Activated gamma-delta T cell treated with anti-CD3 and anti-CD28 coated beads, Interleukin-2, amount 50 U/mL, for 16 hours (primary cell): ENCODE measurements around the gene OR13J1.
A peak's percentile ranks its signal among the peaks of the same experiment; 100 is the strongest.
"Not testable (repeated sequence)": the region's sequence is repeated elsewhere in the genome, so short reads cannot be mapped to it uniquely, and the experiment has no call there.

Source experiments
- DNase-seq: peaks from one replicate; pipeline ENCODE4 v3.0.0-alpha.2; 2020; ENCODE audit warnings: low read depth

OR13J1 gene

GRCh38 chr9:35904338-35904737, 34.1 kb upstream of the OR13J1 start:
- no peak for DNase-seq

DNA sequence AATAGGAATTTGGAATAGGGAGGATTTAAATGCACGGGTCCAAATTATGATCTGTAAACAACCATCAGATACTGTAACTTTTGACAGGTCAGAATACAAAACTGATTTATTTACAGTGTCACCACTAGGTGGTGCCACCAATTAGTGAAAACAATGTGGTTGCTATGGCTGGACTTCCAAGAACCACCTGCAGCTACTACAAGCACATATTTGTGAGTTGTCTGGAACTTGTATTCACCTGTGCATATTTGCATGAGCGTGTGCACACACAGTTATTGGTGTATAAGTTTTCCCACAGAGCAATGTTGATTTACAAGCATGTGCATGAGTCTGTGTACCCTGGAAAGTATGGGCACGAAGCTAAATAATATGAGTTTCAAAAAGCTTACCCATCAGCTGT, 32.8 kb upstream of the OR13J1 start:
- DNase-seq: peak; percentile 21

DNA sequence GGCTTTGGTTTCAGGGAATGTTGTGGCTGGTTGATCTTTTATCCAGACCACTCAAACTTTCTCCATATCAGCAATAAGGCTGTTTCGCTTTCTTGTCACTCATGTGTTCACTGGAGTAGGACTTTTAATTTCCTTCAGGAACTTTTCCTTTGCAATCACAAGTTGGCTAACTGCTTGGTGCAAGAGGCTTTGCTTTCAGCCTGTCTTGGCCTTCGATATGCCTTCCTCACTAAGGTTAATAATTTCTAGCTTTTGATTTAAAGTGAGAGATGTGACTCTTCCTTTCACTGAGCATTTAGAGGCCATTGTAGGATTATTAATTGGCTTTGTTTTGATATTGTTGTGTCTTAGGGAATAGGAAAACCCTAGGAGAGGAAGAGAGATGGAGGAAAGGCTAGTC, 28.8 kb upstream of the OR13J1 start:
- DNase-seq: no peak

DNA sequence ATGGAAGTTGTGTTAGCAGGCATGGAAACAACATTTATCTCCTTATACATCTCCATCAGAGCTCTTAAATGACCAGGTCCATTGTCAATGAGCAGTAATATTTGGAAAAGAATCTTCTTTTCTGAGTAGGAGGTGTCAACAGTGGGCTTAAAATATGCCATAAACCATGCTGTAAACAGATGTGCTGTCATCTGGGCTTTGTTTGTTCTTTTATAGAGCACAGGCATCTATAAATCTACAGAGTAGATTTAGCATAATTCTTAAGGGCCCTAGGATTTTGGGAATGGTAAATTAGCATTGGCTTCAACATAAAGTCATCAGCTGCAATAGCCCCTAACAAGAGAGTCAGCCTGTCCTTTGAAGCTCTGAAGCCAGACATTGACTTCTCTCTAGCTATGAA, 28.1 kb upstream of the OR13J1 start:
- no peak for DNase-seq

GRCh38 chr9:35897376-35898099, 27.3 kb upstream of the OR13J1 start:
- DNase-seq: not testable (repeated sequence)

- DNase-seq: no peak
Measured at GRCh38 chr9:35896570-35896969, 26.4 kb upstream of the OR13J1 start.

GRCh38 chr9:35892051-35892450, 21.9 kb upstream of the OR13J1 start:
- DNase-seq: no peak

DNA sequence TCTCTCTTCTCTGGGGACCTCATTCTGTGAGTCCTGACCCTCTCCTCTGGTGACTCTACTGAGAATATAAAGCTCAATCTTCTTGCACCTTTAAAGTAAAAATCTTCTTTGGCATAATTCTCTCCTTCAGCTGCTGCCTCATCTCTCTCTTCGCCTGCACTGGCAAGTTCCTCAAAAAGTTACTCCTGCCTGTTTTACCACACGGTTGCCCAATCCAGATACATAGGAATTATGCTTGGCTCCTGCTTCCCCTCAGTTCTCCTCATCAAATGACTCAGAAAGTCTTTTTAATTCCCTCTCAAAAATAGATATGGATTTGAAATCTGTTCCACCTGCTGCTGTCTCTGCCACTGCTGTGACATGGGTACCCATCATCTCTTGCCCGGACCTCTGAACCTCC, 21.4 kb upstream of the OR13J1 start:
- no peak for DNase-seq

- DNase-seq: not testable (repeated sequence)
Measured at GRCh38 chr9:35884908-35885307, 14.7 kb upstream of the OR13J1 start.

DNA sequence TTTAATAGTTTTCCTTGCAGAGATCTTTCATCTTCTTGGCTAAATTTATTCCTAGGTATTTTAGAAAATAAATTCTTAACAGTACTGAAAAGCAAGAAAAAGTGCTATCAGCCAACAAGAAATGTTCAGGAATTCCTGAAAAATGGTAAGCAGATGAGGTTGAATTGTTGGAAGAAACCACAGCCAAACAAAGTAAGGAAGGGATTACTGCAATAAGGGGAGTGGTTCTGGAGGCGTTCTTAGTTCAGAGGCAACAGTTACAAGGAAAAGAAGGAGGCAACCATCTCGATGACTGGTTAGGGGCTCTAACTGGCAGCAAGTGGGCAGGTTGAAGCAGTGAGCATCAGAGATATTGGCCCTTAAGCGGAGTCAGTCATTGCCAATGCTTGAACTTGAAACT, 12.8 kb upstream of the OR13J1 start:
- no peak for DNase-seq

DNA sequence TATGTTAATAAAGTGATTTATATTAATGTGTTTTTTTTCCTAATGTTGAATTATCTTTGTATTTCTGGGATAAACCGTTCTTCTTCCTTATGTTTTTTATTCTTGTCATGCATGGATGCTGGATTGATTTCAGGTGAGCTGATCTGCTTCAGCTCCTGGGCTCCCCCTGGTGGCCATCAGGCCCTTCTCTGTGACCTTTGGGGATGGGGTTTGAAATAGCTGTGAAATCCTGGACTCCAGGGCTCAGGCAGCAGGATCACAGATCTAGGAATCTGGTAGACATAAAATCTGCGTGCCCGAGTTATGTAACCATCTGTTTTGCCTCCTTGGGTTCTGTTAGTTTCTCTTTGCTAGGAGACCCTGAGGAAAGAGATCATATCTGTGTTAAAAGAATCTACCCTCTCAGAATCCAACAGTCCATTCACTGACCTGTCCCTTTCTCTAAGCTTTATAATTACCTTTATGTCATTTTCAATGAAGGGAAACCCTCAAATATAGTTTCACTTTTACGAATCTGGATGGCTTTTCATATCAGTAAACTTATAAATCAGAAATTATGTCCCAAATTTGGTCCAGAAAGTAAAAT, 12.2 kb upstream of the OR13J1 start:
- DNase-seq: peak; percentile 71

DNA sequence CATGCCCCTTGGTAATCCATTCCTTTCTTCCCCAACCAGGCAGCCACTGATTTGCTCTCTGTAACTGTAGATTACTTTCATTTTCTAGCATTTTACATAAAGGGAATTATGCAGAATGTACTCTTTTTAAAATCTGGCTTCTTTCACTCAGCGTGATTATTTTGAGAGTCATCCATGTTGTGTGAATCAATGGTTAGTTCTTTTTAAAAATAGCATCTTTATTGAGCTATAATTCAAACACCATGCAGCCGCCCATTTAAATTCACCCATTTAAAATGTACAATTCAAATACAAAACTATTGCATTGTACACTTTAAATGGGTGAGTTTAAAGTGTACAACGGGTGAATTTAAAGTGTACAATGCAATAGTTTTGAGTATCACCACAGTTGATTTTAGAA, 2.3 kb upstream of the OR13J1 start:
- DNase-seq: no peak

DNA sequence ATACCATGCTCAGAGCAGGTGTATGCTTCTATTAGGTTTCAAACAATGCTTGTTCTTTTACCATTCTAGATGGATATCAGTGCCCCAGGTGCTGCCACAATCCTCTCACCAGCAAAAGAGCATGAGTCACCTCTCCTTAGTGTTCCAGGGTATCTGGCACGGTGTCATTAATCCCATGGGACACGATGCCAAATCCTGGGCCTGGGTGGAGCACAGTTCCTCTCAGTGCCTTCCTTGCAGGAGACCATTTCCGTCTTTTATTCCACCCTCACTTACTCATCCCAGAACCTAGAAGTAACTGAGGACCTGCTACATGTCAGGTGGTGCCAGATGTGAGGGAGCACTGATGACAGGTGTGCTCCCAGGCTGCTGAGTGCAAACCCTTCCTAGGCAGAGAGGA, 1.3 kb upstream of the OR13J1 start:
- DNase-seq: no peak

DNA sequence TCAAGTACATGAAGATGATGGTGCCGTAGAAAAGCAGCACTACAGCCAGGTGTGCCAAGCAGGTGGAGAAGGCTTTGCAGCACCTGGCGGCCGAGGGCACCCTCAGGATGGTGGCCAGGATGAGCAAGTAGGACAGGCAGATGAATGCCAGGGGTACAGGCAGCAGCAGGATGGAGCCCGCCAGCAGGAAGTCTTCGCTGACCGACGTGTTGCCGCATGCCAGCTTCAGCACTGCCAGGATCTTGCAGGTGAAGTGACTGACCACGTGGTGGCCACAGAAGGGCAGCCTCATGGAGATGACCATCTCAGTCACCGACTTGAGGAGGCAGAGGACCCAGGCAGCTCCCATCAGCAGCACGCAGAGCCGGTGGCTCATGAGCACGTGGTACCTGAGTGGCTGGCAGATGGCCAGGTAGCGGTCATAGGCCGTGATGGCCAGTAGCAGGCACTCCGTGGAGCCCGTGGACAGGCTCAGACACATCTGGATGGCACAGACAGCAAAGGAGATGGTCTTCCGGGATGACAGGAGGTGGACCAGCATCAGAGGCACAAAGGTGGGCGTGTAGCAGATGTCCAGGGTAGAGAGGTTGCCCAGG, 482 bp downstream of the OR13J1 start:
- DNase-seq: no peak

GRCh38 chr9:35868933-35869332, 1.3 kb downstream of the OR13J1 start:
- DNase-seq: no peak

DNA sequence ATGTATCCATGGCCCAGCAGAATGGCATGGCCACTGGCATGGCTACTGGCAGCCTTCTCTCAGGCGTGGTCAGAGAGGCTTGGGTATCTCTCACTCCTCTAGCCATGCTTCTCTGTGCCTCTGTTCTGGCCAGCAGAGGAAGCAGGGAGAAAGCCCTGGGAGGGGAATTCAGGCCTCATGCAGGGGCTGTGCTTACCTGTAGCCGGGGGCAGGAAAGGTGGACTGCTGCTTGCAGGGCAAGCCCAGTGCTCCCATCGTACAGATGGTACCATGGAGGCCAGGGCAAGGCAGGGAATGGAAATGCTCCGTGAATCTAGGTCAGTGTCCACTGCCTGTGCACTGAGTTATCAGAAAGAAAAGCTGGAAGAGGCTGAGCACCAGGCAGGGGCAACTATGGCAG, 2.7 kb downstream of the OR13J1 start:
- DNase-seq: no peak

DNA sequence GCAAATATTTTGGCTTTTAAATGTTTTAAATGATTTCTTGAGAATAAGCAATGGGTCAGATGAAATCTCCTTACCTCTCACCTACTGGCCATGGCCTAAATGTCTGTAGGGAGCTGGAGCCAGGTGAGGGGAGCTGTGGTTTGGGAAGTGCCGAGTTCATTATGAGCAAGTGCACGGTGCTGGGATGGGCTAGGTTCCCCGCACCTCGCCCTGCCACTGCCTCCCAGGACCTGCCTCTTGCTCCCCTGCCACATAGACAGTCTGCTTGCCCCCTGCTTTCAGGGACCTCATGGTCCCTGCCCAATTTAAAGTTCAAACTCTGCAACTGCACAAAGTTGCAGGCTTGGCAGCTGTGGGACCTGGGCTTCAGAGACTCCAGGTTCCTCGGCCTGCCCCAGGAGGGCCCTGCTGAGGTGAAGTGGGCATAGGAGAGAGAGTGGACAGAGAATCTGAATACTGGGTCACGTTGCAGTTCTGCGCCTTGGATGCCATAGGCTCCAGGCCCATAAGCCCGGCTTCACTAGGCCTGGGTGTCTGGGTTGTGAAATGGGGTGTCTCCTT, 5.4 kb downstream of the OR13J1 start:
- no peak for DNase-seq

GRCh38 chr9:35863583-35863982, 6.6 kb downstream of the OR13J1 start:
- no peak for DNase-seq

DNA sequence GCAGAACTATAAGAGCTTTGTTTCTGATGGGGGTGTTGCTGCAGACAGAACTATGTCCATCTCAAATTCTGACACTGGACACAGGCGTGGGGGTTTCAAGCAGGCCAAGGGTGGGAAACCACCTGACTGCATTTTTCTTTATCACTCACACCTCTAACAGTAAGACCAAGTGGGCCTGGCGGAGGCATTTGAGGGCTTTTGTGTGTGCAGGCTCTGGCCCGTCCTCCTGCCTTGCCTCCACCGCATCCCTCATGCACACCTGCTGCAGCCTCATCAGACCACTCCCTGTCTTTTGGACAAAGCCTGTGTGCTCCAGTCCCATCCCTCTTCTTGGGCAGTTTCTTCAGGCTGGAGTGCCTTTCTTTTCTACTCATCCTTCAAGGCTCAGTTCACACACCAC, 7.9 kb downstream of the OR13J1 start:
- DNase-seq: no peak

DNA sequence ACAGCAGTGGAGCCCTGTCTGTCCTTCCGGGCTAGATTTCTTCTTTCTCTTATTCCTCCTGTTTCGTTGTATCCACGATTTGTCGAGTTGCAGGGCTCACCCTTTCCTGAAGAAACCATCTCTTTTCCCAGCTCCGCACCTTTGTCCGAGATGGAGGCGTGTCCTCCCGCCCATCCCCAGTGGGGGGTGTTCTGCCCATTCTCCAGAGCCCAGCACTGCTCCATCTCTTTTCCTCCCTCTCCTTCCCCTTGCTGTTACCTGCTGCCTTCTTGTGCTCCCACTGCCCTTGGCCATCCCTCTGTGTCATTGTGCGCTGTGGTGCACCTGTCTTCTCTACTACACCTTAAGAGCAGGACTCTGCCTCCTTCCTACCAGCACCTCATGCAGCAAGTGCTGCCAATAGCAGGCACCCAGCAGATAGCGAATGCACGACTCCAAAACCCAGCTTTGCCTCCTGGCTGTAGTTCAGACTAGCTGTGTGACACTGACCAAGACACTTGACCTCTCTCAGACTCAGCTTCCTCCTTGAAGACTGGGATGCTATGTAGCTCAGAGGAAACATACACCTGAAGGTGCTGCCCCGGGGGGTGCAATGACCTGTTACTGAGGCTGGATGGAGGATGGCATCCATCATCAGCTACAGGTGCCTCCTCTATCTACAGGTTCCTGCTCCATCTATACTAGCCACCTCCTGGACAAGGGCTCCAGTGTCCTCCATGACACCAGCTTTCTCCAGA, 8.9 kb downstream of the OR13J1 start:
- DNase-seq: no peak

GRCh38 chr9:35859990-35860339, 10.2 kb downstream of the OR13J1 start:
- no peak for DNase-seq

DNA sequence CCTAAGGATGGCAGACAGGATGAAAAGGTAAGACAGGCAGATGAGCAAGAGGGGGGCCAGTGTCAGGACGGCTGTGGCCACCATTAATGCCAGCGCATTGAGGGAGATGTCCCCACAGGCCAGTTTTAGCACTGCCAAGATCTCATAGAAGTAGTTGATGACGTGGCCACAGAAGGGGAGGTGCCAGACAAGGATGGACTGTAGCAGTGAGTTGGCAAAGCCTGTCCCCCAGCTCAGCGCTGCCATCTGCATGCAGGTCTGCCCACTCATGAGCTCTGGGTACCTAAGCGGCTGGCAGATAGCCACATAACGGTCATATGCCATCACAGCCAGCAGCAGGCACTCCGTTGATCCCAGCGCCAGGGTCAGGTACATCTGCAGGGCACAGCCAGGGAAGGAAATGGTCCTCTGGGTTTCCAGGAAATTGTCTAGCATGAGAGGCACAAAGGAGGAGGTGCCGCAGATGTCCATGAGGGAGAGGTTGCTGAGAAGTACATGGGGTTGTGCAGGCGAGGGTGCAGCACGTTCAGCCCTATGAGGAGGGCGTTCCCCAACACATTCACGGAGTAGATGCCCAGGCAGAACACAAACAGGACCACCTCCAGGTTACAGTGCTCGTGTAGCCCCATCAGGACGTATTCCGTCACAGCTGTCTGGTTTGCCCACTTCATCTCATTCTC, 10.8 kb downstream of the OR13J1 start:
- DNase-seq: no peak
